Measurements from ENCODE around the gene EMILIN1. TPM values are rescaled to one million over a fixed set of nuclear protein-coding genes. Genes with fewer than 3 reads are reported as not detected.
"Not testable (repeated sequence)": the region's sequence is repeated elsewhere in the genome, so short reads cannot be mapped to it uniquely, and the experiment has no call there.

EMILIN1 gene
- total RNA-seq, 1 donor from 2014 or later: 0.95 TPM

GRCh38 chr2:27072920-27073319 lies 5.5 kb upstream of the EMILIN1 start:
- Histone ChIP-seq H3K9me3 (ENCODE audit: insufficient read depth, low read depth, low read length) (no peaks in the 10 kb centered on the region), H3K27ac (ENCODE audit: low read depth, low read length) (peak overlapping the region; percentile 43), H3K36me3 (ENCODE audit: insufficient read depth, low read length) (peaks cover 13% of the 10 kb centered on the region), H3K4me1 (ENCODE audit: insufficient read depth, low read length) (peaks cover 52% of the 10 kb centered on the region), H3K4me2 (ENCODE audit: low read length) (peak overlapping the region; percentile 97), H2AFZ (ENCODE audit: low read depth, low read length) (peak overlapping the region; percentile 62), H3K27me3 (ENCODE audit: insufficient read depth, low read length) (no peaks in the 10 kb centered on the region), H3K4me3 (ENCODE audit: insufficient read depth, low read depth, low read length) (no peak overlapping the region), H3K79me2 (ENCODE audit: insufficient read depth, low read length) (peaks cover 36% of the 10 kb centered on the region), H4K20me1 (ENCODE audit: insufficient read depth, low read length) (peaks cover 29% of the 10 kb centered on the region), H3K9ac (ENCODE audit: low read length) (peak overlapping the region; percentile 96)
- H3K4me3 Mint-ChIP-seq (ENCODE audit: unreplicated experiment): peak overlapping the region; percentile 69
- peaks cover 14% of the 10 kb centered on the region for H3K36me3 Mint-ChIP-seq (ENCODE audit: low read depth, unreplicated experiment)
- DNase-seq (ENCODE audit: low read depth): peak; percentile 82
- no peak for FAIRE-seq
- no peaks in the 10 kb centered on the region for H3K9me3 Mint-ChIP-seq (ENCODE audit: unreplicated experiment)
- H3K27ac Mint-ChIP-seq (ENCODE audit: unreplicated experiment): peak overlapping the region; percentile 86
- TF ChIP-seq CTCF (IDR thresholded peaks at IDR 0.05; ENCODE audit: insufficient read depth, low read depth, low read length): no peak
- no peak for TF ChIP-seq EZH2 (IDR thresholded peaks at IDR 0.05; ENCODE audit: insufficient read depth, low read length)
- H3K4me1 Mint-ChIP-seq (ENCODE audit: low read depth, unreplicated experiment): peaks cover 32% of the 10 kb centered on the region
- peaks cover 3% of the 10 kb centered on the region for H3K27me3 Mint-ChIP-seq (ENCODE audit: low read depth, unreplicated experiment)

- no peak for TF ChIP-seq CTCF (IDR thresholded peaks at IDR 0.05; ENCODE audit: insufficient read depth, low read depth, low read length)
- no peak for TF ChIP-seq EZH2 (IDR thresholded peaks at IDR 0.05; ENCODE audit: insufficient read depth, low read length)
- Histone ChIP-seq H3K9ac (ENCODE audit: low read length) (no peak overlapping the region), H3K4me1 (ENCODE audit: insufficient read depth, low read length) (peaks cover 58% of the 10 kb centered on the region), H3K9me3 (ENCODE audit: insufficient read depth, low read depth, low read length) (no peaks in the 10 kb centered on the region), H3K27ac (ENCODE audit: low read depth, low read length) (no peak overlapping the region), H2AFZ (ENCODE audit: low read depth, low read length) (no peak overlapping the region), H3K4me2 (ENCODE audit: low read length) (no peak overlapping the region), H3K4me3 (ENCODE audit: insufficient read depth, low read depth, low read length) (no peak overlapping the region), H4K20me1 (ENCODE audit: insufficient read depth, low read length) (peaks cover 20% of the 10 kb centered on the region), H3K36me3 (ENCODE audit: insufficient read depth, low read length) (peaks cover 7% of the 10 kb centered on the region), H3K79me2 (ENCODE audit: insufficient read depth, low read length) (peaks cover 31% of the 10 kb centered on the region), H3K27me3 (ENCODE audit: insufficient read depth, low read length) (no peaks in the 10 kb centered on the region)
- Mint-ChIP-seq H3K27me3 (ENCODE audit: low read depth, unreplicated experiment) (peaks cover 4% of the 10 kb centered on the region), H3K9me3 (ENCODE audit: unreplicated experiment) (no peaks in the 10 kb centered on the region), H3K27ac (ENCODE audit: unreplicated experiment) (peak overlapping the region; percentile 23), H3K4me3 (ENCODE audit: unreplicated experiment) (peak overlapping the region; percentile 13), H3K4me1 (ENCODE audit: low read depth, unreplicated experiment) (peaks cover 25% of the 10 kb centered on the region), H3K36me3 (ENCODE audit: low read depth, unreplicated experiment) (peaks cover 9% of the 10 kb centered on the region)
- FAIRE-seq (no peak), DNase-seq (ENCODE audit: low read depth) (no peak)
Measured at GRCh38 chr2:27073782-27074181, 4.6 kb upstream of the EMILIN1 start.

GRCh38 chr2:27074738-27075565 lies 3.5 kb upstream of the EMILIN1 start:
- no peak for FAIRE-seq
- H3K27me3 Mint-ChIP-seq (ENCODE audit: low read depth, unreplicated experiment): peaks cover 4% of the 10 kb centered on the region
- H3K27ac Mint-ChIP-seq (ENCODE audit: unreplicated experiment): no peak overlapping the region
- peaks cover 31% of the 10 kb centered on the region for H3K79me2 ChIP-seq (ENCODE audit: insufficient read depth, low read length)
- peak overlapping the region; percentile 54 for H3K4me3 Mint-ChIP-seq (ENCODE audit: unreplicated experiment)
- no peaks in the 10 kb centered on the region for H3K27me3 ChIP-seq (ENCODE audit: insufficient read depth, low read length)
- no peak overlapping the region for H3K27ac ChIP-seq (ENCODE audit: low read depth, low read length)
- peaks cover 58% of the 10 kb centered on the region for H3K4me1 ChIP-seq (ENCODE audit: insufficient read depth, low read length)
- peaks cover 8% of the 10 kb centered on the region for H4K20me1 ChIP-seq (ENCODE audit: insufficient read depth, low read length)
- no peaks in the 10 kb centered on the region for H3K9me3 ChIP-seq (ENCODE audit: insufficient read depth, low read depth, low read length)
- no peaks in the 10 kb centered on the region for H3K9me3 Mint-ChIP-seq (ENCODE audit: unreplicated experiment)
- no peak overlapping the region for H2AFZ ChIP-seq (ENCODE audit: low read depth, low read length)
- TF ChIP-seq CTCF (IDR thresholded peaks at IDR 0.05; ENCODE audit: insufficient read depth, low read depth, low read length) (no peak), EZH2 (IDR thresholded peaks at IDR 0.05; ENCODE audit: insufficient read depth, low read length) (no peak)
- DNase-seq (ENCODE audit: low read depth): no peak
- H3K4me2 ChIP-seq (ENCODE audit: low read length): no peak overlapping the region
- H3K4me3 ChIP-seq (ENCODE audit: insufficient read depth, low read depth, low read length): no peak overlapping the region
- no peaks in the 10 kb centered on the region for H3K36me3 ChIP-seq (ENCODE audit: insufficient read depth, low read length)
- no peak overlapping the region for H3K9ac ChIP-seq (ENCODE audit: low read length)
- peaks cover 1% of the 10 kb centered on the region for H3K36me3 Mint-ChIP-seq (ENCODE audit: low read depth, unreplicated experiment)
- H3K4me1 Mint-ChIP-seq (ENCODE audit: low read depth, unreplicated experiment): peaks cover 14% of the 10 kb centered on the region

- not testable (repeated sequence) for H3K9ac ChIP-seq (ENCODE audit: low read length); H3K36me3 Mint-ChIP-seq (ENCODE audit: low read depth, unreplicated experiment); H3K9me3 ChIP-seq (ENCODE audit: insufficient read depth, low read depth, low read length); FAIRE-seq; DNase-seq (ENCODE audit: low read depth); H3K27ac Mint-ChIP-seq (ENCODE audit: unreplicated experiment); H3K4me2 ChIP-seq (ENCODE audit: low read length); H3K27me3 Mint-ChIP-seq (ENCODE audit: low read depth, unreplicated experiment); H3K9me3 Mint-ChIP-seq (ENCODE audit: unreplicated experiment); H3K27ac ChIP-seq (ENCODE audit: low read depth, low read length); H3K27me3 ChIP-seq (ENCODE audit: insufficient read depth, low read length); H4K20me1 ChIP-seq (ENCODE audit: insufficient read depth, low read length); H2AFZ ChIP-seq (ENCODE audit: low read depth, low read length); H3K4me3 ChIP-seq (ENCODE audit: insufficient read depth, low read depth, low read length); H3K4me3 Mint-ChIP-seq (ENCODE audit: unreplicated experiment); H3K36me3 ChIP-seq (ENCODE audit: insufficient read depth, low read length)
- Histone ChIP-seq H3K4me1 (ENCODE audit: insufficient read depth, low read length) (peaks cover 58% of the 10 kb centered on the region), H3K79me2 (ENCODE audit: insufficient read depth, low read length) (peaks cover 31% of the 10 kb centered on the region)
- peaks cover 13% of the 10 kb centered on the region for H3K4me1 Mint-ChIP-seq (ENCODE audit: low read depth, unreplicated experiment)
Measured at GRCh38 chr2:27075566-27075871, 2.9 kb upstream of the EMILIN1 start.

Measured in astrocyte (in vitro differentiated cells and primary cell).